ENCODE measurements around the gene ANKS3. TPM values are rescaled to one million over a fixed set of nuclear protein-coding genes. Genes with fewer than 3 reads are reported as not detected.

The ANKS3 gene
- total RNA-seq, 1 donor from 2014 or later: 32.0 TPM

DNA sequence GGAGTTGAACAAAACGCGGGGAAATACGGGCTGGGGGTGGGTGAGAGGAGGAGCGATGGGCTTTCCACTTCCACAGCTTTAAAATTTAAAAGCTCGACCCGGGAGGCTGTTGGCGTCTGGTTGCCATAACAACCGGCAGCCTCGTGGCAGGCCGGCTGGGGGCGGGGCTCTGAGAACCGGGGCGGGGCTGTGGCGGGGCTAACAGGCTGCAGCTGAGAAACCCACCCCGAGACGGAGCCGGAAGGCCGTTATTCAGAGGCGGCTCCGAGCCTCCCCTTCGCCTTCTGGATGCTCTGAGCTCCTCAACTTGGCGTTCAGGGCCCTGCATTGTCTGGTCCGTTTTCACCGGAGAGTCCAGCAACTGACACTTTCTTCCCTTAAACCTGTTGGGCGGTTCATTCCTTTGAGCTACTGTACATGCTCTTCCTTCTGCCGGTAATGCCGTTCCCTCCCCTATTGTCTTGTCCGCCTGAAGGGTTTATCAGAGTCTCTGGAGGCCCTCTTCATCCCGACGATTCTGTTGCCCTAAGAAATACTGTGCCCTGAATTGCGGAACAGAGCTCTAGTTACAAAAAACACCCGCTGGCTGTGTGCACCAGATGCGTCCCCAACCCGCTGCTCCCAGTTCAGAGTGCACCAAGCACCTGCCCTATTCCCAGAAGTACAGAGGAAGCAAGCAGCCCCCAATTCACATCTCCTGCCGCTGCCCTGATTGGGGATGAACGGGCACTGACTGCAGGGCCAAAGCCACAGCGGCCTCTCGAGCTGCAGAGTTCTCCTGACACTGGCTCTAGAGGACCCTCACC, 862 bp upstream of the ANKS3 start:
- H3K4me3 Mint-ChIP-seq: peak overlapping the region; percentile 99

DNA sequence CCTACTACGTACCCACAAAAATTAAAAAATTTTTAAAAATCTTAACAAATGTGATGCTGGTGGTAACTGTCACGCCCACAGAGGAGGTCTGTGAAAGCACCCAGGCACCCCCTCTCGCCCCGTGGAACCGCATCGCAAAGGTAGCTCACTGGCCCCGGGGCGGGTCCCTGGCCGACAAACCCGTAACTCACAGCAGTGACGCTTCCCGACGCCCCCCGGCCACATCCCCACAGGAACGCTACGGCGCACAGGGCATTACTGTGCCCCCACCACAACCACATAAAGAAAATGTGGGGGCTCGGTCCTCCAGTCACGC, 366 bp downstream of the ANKS3 start:
- H3K4me1 Mint-ChIP-seq: peaks cover 22% of the 10 kb centered on the region
- peak; percentile 13 for DNase-seq (ENCODE audit: low read depth, low spot score)
- TF ChIP-seq, protein P1, sequence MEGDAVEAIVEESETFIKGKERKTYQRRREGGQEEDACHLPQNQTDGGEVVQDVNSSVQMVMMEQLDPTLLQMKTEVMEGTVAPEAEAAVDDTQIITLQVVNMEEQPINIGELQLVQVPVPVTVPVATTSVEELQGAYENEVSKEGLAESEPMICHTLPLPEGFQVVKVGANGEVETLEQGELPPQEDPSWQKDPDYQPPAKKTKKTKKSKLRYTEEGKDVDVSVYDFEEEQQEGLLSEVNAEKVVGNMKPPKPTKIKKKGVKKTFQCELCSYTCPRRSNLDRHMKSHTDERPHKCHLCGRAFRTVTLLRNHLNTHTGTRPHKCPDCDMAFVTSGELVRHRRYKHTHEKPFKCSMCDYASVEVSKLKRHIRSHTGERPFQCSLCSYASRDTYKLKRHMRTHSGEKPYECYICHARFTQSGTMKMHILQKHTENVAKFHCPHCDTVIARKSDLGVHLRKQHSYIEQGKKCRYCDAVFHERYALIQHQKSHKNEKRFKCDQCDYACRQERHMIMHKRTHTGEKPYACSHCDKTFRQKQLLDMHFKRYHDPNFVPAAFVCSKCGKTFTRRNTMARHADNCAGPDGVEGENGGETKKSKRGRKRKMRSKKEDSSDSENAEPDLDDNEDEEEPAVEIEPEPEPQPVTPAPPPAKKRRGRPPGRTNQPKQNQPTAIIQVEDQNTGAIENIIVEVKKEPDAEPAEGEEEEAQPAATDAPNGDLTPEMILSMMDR (conservative IDR thresholded peaks at IDR 0.05): no peak
- peak overlapping the region; percentile 99 for H3K4me3 Mint-ChIP-seq
- H3K27me3 Mint-ChIP-seq (ENCODE audit: low read depth): no peaks in the 10 kb centered on the region
- H3K9me3 Mint-ChIP-seq: no peaks in the 10 kb centered on the region
- no peaks in the 10 kb centered on the region for H3K36me3 Mint-ChIP-seq (ENCODE audit: low read depth)
- peak overlapping the region; percentile 50 for H3K27ac Mint-ChIP-seq (ENCODE audit: unreplicated experiment)

More for the DNA sequence above, 862 bp upstream of the ANKS3 start:
- peaks cover 22% of the 10 kb centered on the region for H3K4me1 Mint-ChIP-seq
- TF ChIP-seq, protein P1 (conservative IDR thresholded peaks at IDR 0.05): no peak
- H3K9me3 Mint-ChIP-seq: no peaks in the 10 kb centered on the region
- DNase-seq (ENCODE audit: low read depth, low spot score): peak; percentile 88
- H3K27ac Mint-ChIP-seq (ENCODE audit: unreplicated experiment): peak overlapping the region; percentile 90
- no peaks in the 10 kb centered on the region for H3K27me3 Mint-ChIP-seq (ENCODE audit: low read depth)
- no peaks in the 10 kb centered on the region for H3K36me3 Mint-ChIP-seq (ENCODE audit: low read depth)

DNA sequence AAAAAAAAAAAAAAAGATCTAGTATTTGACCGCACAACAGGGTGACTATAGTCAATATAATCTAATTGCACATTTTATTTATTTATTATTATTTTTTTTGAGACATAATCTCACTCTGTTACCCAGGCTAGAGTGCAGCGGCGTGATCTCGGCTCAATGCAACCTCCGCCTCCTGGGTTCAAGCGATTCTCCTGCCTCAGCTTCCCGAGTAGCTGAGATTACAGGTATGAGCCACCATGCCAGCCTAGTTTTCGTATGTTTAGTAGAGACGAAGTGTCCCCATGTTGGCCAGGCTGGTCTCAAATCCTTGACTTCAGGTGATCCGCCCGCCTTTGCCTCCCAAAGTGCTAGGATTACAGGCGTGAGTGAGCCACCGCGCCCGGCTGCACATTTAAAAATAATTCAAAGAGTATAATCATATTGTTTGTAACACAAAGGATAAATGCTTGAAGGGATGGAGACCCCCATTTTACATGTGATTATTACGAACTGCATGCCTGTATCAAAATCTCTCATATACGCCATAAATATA, 794 bp downstream of the ANKS3 start:
- no peaks in the 10 kb centered on the region for H3K36me3 Mint-ChIP-seq (ENCODE audit: low read depth)
- H3K27ac Mint-ChIP-seq (ENCODE audit: unreplicated experiment): no peak overlapping the region
- TF ChIP-seq, protein P1 (conservative IDR thresholded peaks at IDR 0.05): no peak
- no peak for DNase-seq (ENCODE audit: low read depth, low spot score)
- peaks cover 22% of the 10 kb centered on the region for H3K4me1 Mint-ChIP-seq
- H3K4me3 Mint-ChIP-seq: peak overlapping the region; percentile 99
- H3K9me3 Mint-ChIP-seq: no peaks in the 10 kb centered on the region
- no peaks in the 10 kb centered on the region for H3K27me3 Mint-ChIP-seq (ENCODE audit: low read depth)

DNA sequence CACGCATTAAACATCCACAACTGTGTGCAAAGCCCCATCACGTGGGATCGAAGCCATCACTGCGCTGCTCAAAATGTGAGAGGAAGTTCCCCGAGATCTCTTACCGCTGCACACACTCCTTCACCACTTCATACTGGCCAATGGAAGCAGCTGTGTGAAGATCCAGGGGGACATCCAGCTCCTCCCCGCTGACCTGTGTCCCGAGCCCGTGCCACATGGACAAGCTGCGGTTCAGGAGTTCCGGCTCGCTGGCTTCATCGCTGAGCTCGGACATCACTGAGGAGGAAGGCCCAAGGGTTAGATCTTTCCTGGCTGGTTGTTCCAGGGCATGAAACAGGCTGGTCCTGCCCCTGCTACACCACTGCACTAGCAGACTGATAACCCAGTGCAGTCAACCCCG, 4.2 kb downstream of the ANKS3 start:
- peaks cover 16% of the 10 kb centered on the region for H3K4me1 Mint-ChIP-seq
- H3K4me3 Mint-ChIP-seq: peak overlapping the region; percentile 31
- H3K27me3 Mint-ChIP-seq (ENCODE audit: low read depth): no peaks in the 10 kb centered on the region
- H3K9me3 Mint-ChIP-seq: no peaks in the 10 kb centered on the region
- DNase-seq (ENCODE audit: low read depth, low spot score): no peak
- H3K27ac Mint-ChIP-seq (ENCODE audit: unreplicated experiment): no peak overlapping the region
- H3K36me3 Mint-ChIP-seq (ENCODE audit: low read depth): no peaks in the 10 kb centered on the region
- TF ChIP-seq, protein P1 (conservative IDR thresholded peaks at IDR 0.05): no peak

DNA sequence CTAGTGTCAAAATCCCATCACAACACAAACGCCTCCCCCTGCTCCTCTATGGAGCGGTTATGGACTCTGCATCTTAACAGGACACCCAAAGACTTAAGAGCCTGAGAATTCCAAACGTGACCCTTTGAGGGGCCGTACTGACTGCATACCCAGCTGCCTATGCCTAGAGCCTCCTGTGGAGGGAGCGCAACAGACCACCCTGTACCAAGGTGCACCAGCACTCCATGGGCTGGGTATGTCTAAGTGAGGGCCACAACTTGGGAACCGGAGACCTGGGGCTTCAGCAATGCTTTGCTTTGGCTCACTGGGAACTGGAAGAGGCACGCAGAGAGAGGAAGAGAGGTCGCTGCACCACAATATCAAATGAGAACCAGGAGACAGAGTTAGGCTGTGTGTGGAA, 5.4 kb downstream of the ANKS3 start:
- Mint-ChIP-seq H3K36me3 (ENCODE audit: low read depth) (no peaks in the 10 kb centered on the region), H3K4me3 (peak overlapping the region; percentile 59), H3K27ac (ENCODE audit: unreplicated experiment) (no peak overlapping the region), H3K4me1 (peaks cover 10% of the 10 kb centered on the region), H3K27me3 (ENCODE audit: low read depth) (no peaks in the 10 kb centered on the region), H3K9me3 (no peaks in the 10 kb centered on the region)
- DNase-seq (ENCODE audit: low read depth, low spot score): no peak
- TF ChIP-seq, protein P1 (conservative IDR thresholded peaks at IDR 0.05): no peak

Measured in neural crest cell (in vitro differentiated cells).